Measurements from ENCODE around the gene NTSR1. TPM values are rescaled to one million over a fixed set of nuclear protein-coding genes. Genes with fewer than 3 reads are reported as not detected.

NTSR1 gene
- total and polyA plus RNA-seq, 11 donors = 0.01 to 0.32 (median 0.07) TPM; not detected in 7

GRCh38 chr20:62811320-62811719 is 102.7 kb downstream of the NTSR1 start:
- WGBS, 4 donors = 87 to 95% (median 92%) methylated on average over 12 to 21 of the region's 21 CpGs
- H3K27ac ChIP-seq = no peak overlapping the region
- H3K4me1 ChIP-seq = peaks cover 0 to 40% (median 28%) of the 10 kb centered on the region in 12 donors
- peaks cover 0 to 21% (median 15%) of the 10 kb centered on the region in 9 donors for H3K27me3 ChIP-seq
- peaks cover 4 to 74% (median 58%) of the 10 kb centered on the region in 9 donors for H3K36me3 ChIP-seq
- intact Hi-C loops (cut with DNase I) = no loop called here
- DNase-seq = no peak
- no peak for ATAC-seq
- H3K9me3 ChIP-seq = no peaks in the 10 kb centered on the region
- no peak overlapping the region for H3K4me3 ChIP-seq
- TF ChIP-seq, protein P1, sequence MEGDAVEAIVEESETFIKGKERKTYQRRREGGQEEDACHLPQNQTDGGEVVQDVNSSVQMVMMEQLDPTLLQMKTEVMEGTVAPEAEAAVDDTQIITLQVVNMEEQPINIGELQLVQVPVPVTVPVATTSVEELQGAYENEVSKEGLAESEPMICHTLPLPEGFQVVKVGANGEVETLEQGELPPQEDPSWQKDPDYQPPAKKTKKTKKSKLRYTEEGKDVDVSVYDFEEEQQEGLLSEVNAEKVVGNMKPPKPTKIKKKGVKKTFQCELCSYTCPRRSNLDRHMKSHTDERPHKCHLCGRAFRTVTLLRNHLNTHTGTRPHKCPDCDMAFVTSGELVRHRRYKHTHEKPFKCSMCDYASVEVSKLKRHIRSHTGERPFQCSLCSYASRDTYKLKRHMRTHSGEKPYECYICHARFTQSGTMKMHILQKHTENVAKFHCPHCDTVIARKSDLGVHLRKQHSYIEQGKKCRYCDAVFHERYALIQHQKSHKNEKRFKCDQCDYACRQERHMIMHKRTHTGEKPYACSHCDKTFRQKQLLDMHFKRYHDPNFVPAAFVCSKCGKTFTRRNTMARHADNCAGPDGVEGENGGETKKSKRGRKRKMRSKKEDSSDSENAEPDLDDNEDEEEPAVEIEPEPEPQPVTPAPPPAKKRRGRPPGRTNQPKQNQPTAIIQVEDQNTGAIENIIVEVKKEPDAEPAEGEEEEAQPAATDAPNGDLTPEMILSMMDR (IDR thresholded peaks at IDR 0.05) = no peak
- TF ChIP-seq POLR2A (IDR thresholded peaks at IDR 0.05) = no peak

- Histone ChIP-seq H3K36me3 (peaks cover 4 to 70% (median 58%) of the 10 kb centered on the region in 9 donors), H3K27me3 (peaks cover 0 to 25% (median 19%) of the 10 kb centered on the region in 9 donors), H3K9me3 (no peaks in the 10 kb centered on the region), H3K4me3 (no peak overlapping the region), H3K27ac (no peak overlapping the region), H3K4me1 (peaks cover 0 to 40% (median 28%) of the 10 kb centered on the region in 12 donors)
- intact Hi-C loops (cut with DNase I) = no loop called here
- no peak for ATAC-seq
- TF ChIP-seq, protein P1 (IDR thresholded peaks at IDR 0.05) = no peak
- TF ChIP-seq POLR2A (IDR thresholded peaks at IDR 0.05) = no peak
- 87 to 92% (median 90%) methylated on average over 9 to 10 of the region's 10 CpGs for WGBS, 4 donors
- DNase-seq = no peak
These were observed 103.1 kb downstream of the NTSR1 start for GRCh38 chr20:62811720-62812119.

Other genes starting within 250 kb of the NTSR1 start
- gene GATA5, start 232.8 kb upstream of the NTSR1 start, total RNA-seq = 1 to 10 TPM in 4 of 9 donors, under 1 TPM in 5; 0.21 to 7.4 (median 0.83) TPM
- gene GATA5, start 232.8 kb upstream of the NTSR1 start, polyA plus RNA-seq = 1 to 10 TPM in 1 of 2 donors, under 1 TPM in 1; 0.98 to 1.6 TPM
- gene SLCO4A1, start 66.3 kb upstream of the NTSR1 start, total RNA-seq = 10 to 100 TPM in 5 of 9 donors, 1 to 10 TPM in 3, under 1 TPM in 1; 1.00 to 54.0 (median 10.4) TPM
- gene SLCO4A1, start 66.3 kb upstream of the NTSR1 start, polyA plus RNA-seq = 10 to 100 TPM; 14.5 to 24.4 TPM
- 10 to 100 TPM in 1 of 9 donors, 1 to 10 TPM in 8; 7.2 to 10.5 (median 8.7) TPM for gene MRGBP, start 87.6 kb downstream of the NTSR1 start, total RNA-seq
- 10 to 100 TPM in 1 of 2 donors, 1 to 10 TPM in 1; 7.1 to 10.2 TPM for gene MRGBP, start 87.6 kb downstream of the NTSR1 start, polyA plus RNA-seq
- 10 to 100 TPM; 14.9 to 46.9 (median 19.2) TPM for gene OGFR, start 96.0 kb downstream of the NTSR1 start, total RNA-seq
- gene OGFR, start 96.0 kb downstream of the NTSR1 start, polyA plus RNA-seq = 10 to 100 TPM; 23.6 to 25.3 TPM
- gene COL9A3, start 108.2 kb downstream of the NTSR1 start, total RNA-seq = 1 to 10 TPM in 8 of 9 donors, under 1 TPM in 1; 0.67 to 6.0 (median 1.9) TPM
- 1 to 10 TPM; 2.0 to 4.7 TPM for gene COL9A3, start 108.2 kb downstream of the NTSR1 start, polyA plus RNA-seq
- 1 to 10 TPM; 4.5 to 8.2 (median 6.1) TPM for gene TCFL5, start 153.0 kb downstream of the NTSR1 start, total RNA-seq
- 1 to 10 TPM; 2.5 to 3.7 TPM for gene TCFL5, start 153.0 kb downstream of the NTSR1 start, polyA plus RNA-seq
- 10 to 100 TPM; 27.5 to 46.2 (median 38.9) TPM for gene DIDO1, start 217.7 kb downstream of the NTSR1 start, total RNA-seq
- gene DIDO1, start 217.7 kb downstream of the NTSR1 start, polyA plus RNA-seq = 10 to 100 TPM; 16.5 to 20.1 TPM
- gene GID8, start 229.3 kb downstream of the NTSR1 start, total RNA-seq = 10 to 100 TPM; 14.7 to 22.2 (median 16.3) TPM
- gene GID8, start 229.3 kb downstream of the NTSR1 start, polyA plus RNA-seq = 10 to 100 TPM in 1 of 2 donors, 1 to 10 TPM in 1; 6.2 to 15.8 TPM
- gene SLC17A9, start 243.9 kb downstream of the NTSR1 start, total RNA-seq = 1 to 10 TPM in 3 of 9 donors, under 1 TPM in 6; 0.16 to 6.6 (median 0.67) TPM
- 1 to 10 TPM; 1.7 to 2.6 TPM for gene SLC17A9, start 243.9 kb downstream of the NTSR1 start, polyA plus RNA-seq

Data from heart left ventricle (tissue), 16 donors.